Measurements from ENCODE around the gene LRRK1.

- no peak for TF ChIP-seq CTCF (IDR thresholded peaks at IDR 0.05)
- no peak for TF ChIP-seq POLR2A (IDR thresholded peaks at IDR 0.05)
- no peak for TF ChIP-seq POLR2AphosphoS5 (IDR thresholded peaks at IDR 0.05; ENCODE audit: insufficient read depth in 1 of 2, low read depth in 1 of 2)
Observed at GRCh38 chr15:101108791-101109190, 189.6 kb downstream of the LRRK1 start.
